GM06990 (cell line): ENCODE results near the gene ZFHX3.

Experiments
- DNase-seq: peaks from one replicate; pipeline ENCODE4 v3.0.0-alpha.2; 2011; ENCODE audit not compliant: insufficient read length; ENCODE audit errors: extremely low read depth
- H3K27me3 ChIP-seq: replicated peaks from 2 replicates; pipeline ENCODE4 v1.6.0; 2011; ENCODE audit warnings: low read length; ENCODE audit not compliant: control insufficient read depth, insufficient read depth
- H3K36me3 ChIP-seq: 2 replicates; pipeline ENCODE4 v1.5.1; 2011; ENCODE audit warnings: low read length; ENCODE audit not compliant: control insufficient read depth, insufficient read depth
- H3K4me3 ChIP-seq: replicated peaks from 2 replicates; pipeline ENCODE4 v1.5.1; 2011; ENCODE audit warnings: low read depth, mild to moderate bottlenecking, control low read depth, low read length
- TF ChIP-seq, protein P1 (sequence below): IDR thresholded peaks from 2 replicates; pipeline ENCODE4 v1.5.1; 2011; ENCODE audit warnings: low read length, control low read depth, mild to moderate bottlenecking, inconsistent platforms; ENCODE audit not compliant: insufficient read depth, poor library complexity, severe bottlenecking

The ZFHX3 gene

DNA sequence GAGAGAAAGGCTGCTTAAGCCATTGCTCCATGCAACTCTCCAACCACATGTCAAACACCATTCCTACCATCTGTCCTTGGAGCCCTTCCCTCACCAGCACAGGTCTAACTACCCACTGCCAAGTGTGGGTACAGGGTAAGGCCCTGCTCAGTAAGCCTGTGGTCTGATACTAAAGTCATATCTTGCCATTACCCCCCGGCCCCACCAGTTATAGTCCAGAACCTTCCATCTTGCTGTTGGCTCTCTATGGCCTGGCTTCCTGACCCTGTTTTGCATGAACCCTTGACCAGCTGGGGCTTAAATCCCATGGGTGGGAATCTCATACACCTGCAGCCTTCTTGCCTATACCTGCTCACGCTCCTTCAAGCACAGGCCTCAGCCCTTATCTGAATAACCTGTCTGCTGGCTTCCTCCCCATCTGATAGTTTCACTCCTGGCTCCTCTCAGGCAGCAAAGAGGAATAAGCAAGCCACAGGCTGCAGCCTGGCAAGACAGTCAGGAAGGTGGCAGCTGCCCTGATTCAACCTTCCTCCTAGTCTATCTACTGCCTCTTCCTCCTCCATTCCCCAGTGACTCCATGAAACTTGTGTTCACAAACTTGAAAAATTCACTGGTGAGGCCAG lies 64.1 kb downstream of the ZFHX3 start:
- Histone ChIP-seq H3K4me3 (no peak overlapping the region), H3K27me3 (no peaks in the 10 kb centered on the region), H3K36me3 (no peaks in the 10 kb centered on the region)
- TF ChIP-seq, protein P1, sequence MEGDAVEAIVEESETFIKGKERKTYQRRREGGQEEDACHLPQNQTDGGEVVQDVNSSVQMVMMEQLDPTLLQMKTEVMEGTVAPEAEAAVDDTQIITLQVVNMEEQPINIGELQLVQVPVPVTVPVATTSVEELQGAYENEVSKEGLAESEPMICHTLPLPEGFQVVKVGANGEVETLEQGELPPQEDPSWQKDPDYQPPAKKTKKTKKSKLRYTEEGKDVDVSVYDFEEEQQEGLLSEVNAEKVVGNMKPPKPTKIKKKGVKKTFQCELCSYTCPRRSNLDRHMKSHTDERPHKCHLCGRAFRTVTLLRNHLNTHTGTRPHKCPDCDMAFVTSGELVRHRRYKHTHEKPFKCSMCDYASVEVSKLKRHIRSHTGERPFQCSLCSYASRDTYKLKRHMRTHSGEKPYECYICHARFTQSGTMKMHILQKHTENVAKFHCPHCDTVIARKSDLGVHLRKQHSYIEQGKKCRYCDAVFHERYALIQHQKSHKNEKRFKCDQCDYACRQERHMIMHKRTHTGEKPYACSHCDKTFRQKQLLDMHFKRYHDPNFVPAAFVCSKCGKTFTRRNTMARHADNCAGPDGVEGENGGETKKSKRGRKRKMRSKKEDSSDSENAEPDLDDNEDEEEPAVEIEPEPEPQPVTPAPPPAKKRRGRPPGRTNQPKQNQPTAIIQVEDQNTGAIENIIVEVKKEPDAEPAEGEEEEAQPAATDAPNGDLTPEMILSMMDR: no peak
- no peak for DNase-seq

DNA sequence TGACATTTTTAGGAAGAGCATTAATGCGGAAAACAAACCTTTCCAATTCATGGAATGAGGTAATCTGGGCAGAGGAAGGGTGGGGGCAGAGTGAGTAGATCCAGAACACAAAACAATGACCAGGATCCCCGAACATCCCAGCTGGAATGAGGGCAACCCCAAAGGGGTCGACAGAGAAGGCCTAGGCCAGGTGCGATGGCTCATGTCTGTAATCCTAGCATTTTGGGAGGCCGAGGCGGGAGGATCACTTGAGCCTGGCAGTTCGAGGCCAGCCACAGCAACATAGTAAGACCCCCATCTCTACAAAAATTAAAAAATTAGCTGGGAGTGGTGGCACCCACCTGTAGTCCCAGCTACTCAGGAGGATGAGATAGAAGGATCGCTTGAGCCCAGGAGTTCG lies 64.7 kb downstream of the ZFHX3 start:
- TF ChIP-seq, protein P1: no peak
- Histone ChIP-seq H3K4me3 (no peak overlapping the region), H3K36me3 (no peaks in the 10 kb centered on the region), H3K27me3 (no peaks in the 10 kb centered on the region)
- DNase-seq: no peak

DNA sequence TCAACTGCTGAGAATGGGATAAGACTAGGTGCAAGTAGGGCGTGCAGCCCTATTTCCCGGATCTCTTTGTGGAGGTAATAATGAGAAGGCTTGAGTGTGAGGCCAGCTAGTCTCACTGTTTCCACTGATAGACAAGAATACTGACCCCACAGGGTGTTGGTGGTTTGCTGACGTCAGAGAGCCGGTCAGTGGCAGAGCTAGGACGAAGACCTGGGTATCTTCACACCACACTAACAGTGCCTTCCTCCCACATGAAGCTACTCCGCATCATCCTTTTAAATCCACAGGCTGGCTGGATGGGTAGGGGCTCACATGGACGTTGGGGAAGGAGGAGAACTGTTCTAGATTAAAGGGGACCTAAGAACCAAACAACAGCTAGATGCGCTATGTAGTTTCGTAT lies 68.0 kb downstream of the ZFHX3 start:
- TF ChIP-seq, protein P1: no peak
- no peaks in the 10 kb centered on the region for H3K27me3 ChIP-seq
- no peaks in the 10 kb centered on the region for H3K36me3 ChIP-seq
- no peak for DNase-seq
- no peak overlapping the region for H3K4me3 ChIP-seq

DNA sequence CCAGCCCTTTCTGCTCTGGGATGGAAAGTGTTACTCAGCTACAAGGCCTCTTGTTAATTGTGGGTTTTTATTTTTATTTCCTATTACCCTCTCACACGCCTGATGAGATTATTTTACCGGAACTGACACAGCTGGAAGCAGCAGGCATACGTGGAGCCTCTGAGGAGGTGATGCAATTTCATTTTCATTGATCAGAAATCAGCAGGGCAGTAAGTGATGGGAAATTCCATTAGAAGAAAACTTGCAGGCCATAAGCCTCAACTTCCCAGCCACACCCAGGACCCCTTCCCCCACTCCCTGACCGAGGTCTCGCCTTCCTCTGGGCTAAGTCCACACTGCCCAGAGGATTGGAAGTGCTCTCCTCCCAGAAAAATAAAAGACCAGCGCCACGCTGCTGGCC lies 69.7 kb downstream of the ZFHX3 start:
- no peaks in the 10 kb centered on the region for H3K27me3 ChIP-seq
- no peak overlapping the region for H3K4me3 ChIP-seq
- no peak for DNase-seq
- TF ChIP-seq, protein P1: no peak
- H3K36me3 ChIP-seq: no peaks in the 10 kb centered on the region

DNA sequence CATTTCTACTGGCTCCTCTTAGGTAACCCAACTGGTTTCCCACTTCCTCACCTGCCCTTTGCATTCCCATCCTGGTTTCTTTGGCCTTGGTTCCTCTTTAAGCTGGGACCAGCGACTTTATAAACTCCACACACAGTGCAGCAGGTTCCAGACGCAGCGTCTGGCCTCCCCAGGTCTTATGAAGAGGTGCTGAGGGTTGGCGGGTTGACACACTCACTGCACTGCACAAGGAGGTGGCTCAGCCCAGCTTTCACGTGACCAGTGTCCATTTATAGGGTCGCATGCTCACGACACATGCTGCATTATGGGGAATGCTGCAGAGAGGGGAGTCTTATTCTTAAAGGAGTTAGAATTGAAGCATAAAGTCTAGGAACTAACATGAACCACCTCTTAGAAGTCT lies 70.8 kb downstream of the ZFHX3 start:
- no peaks in the 10 kb centered on the region for H3K36me3 ChIP-seq
- no peak for DNase-seq
- H3K27me3 ChIP-seq: no peaks in the 10 kb centered on the region
- TF ChIP-seq, protein P1: no peak
- no peak overlapping the region for H3K4me3 ChIP-seq

DNA sequence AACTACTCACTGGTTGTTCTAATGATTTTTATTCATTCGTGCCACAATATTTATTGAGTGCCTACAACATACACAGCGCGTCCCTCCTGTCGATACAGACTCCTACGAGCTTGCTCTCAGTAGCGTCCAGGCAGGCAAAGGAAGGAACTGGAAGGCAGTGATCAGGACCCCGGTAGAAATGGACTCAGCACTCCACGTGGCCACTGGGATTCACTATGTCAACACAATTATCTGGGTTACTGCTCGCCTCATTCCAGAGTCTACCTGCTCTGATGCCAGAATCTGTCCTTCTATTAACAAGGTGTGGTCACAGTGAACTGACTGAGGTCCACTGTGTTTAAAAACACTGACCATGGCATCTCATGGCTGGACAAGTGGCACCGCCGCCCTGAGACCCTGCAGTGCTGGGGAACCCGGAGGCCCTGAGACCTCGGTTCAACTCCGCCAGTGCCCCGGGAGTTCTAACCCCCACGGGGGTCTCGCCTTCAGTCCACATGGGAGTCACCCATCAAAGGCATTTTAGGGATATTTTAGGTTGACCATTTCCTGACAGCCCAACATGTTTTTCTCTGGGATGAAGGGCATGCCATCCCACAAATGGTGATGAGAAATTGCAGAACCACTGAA lies 71.4 kb downstream of the ZFHX3 start:
- Histone ChIP-seq H3K27me3 (no peaks in the 10 kb centered on the region), H3K4me3 (no peak overlapping the region), H3K36me3 (no peaks in the 10 kb centered on the region)
- DNase-seq: no peak
- TF ChIP-seq, protein P1: no peak
